Measurements from ENCODE around the gene DMPK.

DNA sequence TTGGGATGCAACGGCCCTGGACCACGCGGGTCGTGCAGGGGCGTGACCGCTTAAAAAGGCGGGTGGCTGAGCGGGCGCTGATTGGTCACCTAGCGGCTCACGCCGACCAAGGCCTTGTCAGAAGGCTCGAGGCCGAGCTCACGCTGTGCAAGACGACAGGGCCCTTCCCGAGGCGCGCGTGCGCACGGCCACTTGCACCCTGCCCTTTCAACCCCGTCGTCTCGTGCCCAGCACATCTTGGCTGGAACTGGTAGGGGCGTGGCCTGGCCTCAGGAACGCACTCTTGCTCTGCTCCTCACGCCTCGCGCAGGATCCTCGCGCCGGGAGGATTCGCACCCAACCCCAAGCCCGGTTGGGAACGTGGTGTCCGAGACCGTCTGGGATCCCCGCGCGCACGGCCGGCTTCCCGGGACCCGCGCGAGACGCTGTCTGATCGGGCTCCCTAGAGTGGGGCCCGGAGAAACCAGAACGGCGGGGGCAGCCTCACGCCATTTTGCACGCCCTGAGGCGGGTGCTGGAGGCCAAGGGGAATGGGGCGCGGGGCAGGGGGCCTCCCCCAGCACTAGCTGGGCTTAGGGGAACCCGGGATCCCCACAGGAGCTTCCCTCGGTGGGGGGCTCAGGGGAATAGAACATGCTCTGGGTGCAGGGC, 49.0 kb downstream of the DMPK start, which contains the start of gene MEIOSIN:
- no peak for TF ChIP-seq POLR2A (IDR thresholded peaks at IDR 0.05)
- TF ChIP-seq, protein P1, sequence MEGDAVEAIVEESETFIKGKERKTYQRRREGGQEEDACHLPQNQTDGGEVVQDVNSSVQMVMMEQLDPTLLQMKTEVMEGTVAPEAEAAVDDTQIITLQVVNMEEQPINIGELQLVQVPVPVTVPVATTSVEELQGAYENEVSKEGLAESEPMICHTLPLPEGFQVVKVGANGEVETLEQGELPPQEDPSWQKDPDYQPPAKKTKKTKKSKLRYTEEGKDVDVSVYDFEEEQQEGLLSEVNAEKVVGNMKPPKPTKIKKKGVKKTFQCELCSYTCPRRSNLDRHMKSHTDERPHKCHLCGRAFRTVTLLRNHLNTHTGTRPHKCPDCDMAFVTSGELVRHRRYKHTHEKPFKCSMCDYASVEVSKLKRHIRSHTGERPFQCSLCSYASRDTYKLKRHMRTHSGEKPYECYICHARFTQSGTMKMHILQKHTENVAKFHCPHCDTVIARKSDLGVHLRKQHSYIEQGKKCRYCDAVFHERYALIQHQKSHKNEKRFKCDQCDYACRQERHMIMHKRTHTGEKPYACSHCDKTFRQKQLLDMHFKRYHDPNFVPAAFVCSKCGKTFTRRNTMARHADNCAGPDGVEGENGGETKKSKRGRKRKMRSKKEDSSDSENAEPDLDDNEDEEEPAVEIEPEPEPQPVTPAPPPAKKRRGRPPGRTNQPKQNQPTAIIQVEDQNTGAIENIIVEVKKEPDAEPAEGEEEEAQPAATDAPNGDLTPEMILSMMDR (IDR thresholded peaks at IDR 0.05), result no peak

All from body of pancreas (tissue), 4 donors.